ENCODE measurements around the gene FZD10.

The FZD10 gene

DNA sequence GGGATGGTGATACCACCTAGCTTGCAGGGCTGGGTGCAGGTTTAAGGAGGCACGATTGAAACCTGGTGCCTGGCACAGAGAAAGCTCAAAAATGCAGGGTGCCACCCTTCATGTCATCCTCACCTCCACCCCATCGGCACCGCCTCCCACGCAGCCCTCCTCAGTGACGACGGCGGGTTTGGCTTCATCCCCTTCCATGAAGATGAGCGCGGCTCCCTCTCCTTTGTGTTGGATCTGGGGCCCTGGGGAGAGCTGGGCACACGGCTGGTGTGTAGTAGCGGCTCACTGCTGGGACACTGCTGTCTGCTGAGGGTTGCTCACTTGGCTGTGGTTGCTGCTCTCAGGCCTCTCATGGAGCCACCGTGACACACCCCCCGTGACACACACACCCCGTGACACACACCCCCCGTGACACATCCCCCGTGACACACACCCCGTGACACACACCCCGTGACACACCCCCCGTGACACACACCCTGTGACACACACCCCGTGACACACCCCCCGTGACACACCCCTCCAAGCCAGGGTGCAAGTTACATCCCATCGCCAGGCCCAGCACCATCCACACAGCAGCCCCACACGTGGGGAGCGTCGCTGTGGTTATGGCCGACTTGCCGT is 42.9 kb upstream of the FZD10 start:
- TF ChIP-seq CSDC2 (CRISPR knock-in tag; IDR thresholded peaks at IDR 0.05), result no peak
- TF ChIP-seq TOX (CRISPR knock-in tag; IDR thresholded peaks at IDR 0.05; ENCODE audit: borderline replicate concordance), result no peak
- no peak for TF ChIP-seq BACH2 (CRISPR knock-in tag; IDR thresholded peaks at IDR 0.05; ENCODE audit: borderline replicate concordance)
- TF ChIP-seq GLIS3 (CRISPR knock-in tag; IDR thresholded peaks at IDR 0.05), result no peak
- TF ChIP-seq, protein P1, sequence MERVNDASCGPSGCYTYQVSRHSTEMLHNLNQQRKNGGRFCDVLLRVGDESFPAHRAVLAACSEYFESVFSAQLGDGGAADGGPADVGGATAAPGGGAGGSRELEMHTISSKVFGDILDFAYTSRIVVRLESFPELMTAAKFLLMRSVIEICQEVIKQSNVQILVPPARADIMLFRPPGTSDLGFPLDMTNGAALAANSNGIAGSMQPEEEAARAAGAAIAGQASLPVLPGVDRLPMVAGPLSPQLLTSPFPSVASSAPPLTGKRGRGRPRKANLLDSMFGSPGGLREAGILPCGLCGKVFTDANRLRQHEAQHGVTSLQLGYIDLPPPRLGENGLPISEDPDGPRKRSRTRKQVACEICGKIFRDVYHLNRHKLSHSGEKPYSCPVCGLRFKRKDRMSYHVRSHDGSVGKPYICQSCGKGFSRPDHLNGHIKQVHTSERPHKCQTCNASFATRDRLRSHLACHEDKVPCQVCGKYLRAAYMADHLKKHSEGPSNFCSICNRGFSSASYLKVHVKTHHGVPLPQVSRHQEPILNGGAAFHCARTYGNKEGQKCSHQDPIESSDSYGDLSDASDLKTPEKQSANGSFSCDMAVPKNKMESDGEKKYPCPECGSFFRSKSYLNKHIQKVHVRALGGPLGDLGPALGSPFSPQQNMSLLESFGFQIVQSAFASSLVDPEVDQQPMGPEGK (CRISPR knock-in tag; IDR thresholded peaks at IDR 0.05; ENCODE audit: borderline replicate concordance), result no peak
- no peak for TF ChIP-seq OSR1 (CRISPR knock-in tag; IDR thresholded peaks at IDR 0.05)
- TF ChIP-seq RARB (CRISPR knock-in tag; IDR thresholded peaks at IDR 0.05), result no peak
- no peak for TF ChIP-seq TCF4 (CRISPR knock-in tag; IDR thresholded peaks at IDR 0.05; ENCODE audit: borderline replicate concordance)
- TF ChIP-seq ESRRG (CRISPR knock-in tag; IDR thresholded peaks at IDR 0.05), result no peak
- TF ChIP-seq SNAI2 (CRISPR knock-in tag; IDR thresholded peaks at IDR 0.05), result no peak
- no peak for TF ChIP-seq ZNF565 (CRISPR knock-in tag; conservative IDR thresholded peaks at IDR 0.05; ENCODE audit: low read depth)
- TF ChIP-seq, protein P2, sequence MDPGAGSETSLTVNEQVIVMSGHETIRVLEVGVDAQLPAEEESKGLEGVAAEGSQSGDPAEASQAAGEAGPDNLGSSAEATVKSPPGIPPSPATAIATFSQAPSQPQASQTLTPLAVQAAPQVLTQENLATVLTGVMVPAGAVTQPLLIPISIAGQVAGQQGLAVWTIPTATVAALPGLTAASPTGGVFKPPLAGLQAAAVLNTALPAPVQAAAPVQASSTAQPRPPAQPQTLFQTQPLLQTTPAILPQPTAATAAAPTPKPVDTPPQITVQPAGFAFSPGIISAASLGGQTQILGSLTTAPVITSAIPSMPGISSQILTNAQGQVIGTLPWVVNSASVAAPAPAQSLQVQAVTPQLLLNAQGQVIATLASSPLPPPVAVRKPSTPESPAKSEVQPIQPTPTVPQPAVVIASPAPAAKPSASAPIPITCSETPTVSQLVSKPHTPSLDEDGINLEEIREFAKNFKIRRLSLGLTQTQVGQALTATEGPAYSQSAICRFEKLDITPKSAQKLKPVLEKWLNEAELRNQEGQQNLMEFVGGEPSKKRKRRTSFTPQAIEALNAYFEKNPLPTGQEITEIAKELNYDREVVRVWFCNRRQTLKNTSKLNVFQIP (CRISPR knock-in tag; IDR thresholded peaks at IDR 0.05; ENCODE audit: borderline replicate concordance, low read depth), result no peak
- no peak for TF ChIP-seq CREB5 (CRISPR knock-in tag; IDR thresholded peaks at IDR 0.05; ENCODE audit: low read depth)
- TF ChIP-seq ZNF70 (CRISPR knock-in tag; IDR thresholded peaks at IDR 0.05), result no peak
- TF ChIP-seq ZNF8 (CRISPR knock-in tag; IDR thresholded peaks at IDR 0.05), result no peak
- no peak for TF ChIP-seq ZC3H10 (CRISPR knock-in tag; IDR thresholded peaks at IDR 0.05)
- no peak for TF ChIP-seq ISL1 (CRISPR knock-in tag; IDR thresholded peaks at IDR 0.05)
- no peak for TF ChIP-seq CSRNP3 (CRISPR knock-in tag; IDR thresholded peaks at IDR 0.05)
- no peak for TF ChIP-seq ARNTL (CRISPR knock-in tag; IDR thresholded peaks at IDR 0.05; ENCODE audit: borderline replicate concordance, low read depth)
- no peak for ATAC-seq

DNA sequence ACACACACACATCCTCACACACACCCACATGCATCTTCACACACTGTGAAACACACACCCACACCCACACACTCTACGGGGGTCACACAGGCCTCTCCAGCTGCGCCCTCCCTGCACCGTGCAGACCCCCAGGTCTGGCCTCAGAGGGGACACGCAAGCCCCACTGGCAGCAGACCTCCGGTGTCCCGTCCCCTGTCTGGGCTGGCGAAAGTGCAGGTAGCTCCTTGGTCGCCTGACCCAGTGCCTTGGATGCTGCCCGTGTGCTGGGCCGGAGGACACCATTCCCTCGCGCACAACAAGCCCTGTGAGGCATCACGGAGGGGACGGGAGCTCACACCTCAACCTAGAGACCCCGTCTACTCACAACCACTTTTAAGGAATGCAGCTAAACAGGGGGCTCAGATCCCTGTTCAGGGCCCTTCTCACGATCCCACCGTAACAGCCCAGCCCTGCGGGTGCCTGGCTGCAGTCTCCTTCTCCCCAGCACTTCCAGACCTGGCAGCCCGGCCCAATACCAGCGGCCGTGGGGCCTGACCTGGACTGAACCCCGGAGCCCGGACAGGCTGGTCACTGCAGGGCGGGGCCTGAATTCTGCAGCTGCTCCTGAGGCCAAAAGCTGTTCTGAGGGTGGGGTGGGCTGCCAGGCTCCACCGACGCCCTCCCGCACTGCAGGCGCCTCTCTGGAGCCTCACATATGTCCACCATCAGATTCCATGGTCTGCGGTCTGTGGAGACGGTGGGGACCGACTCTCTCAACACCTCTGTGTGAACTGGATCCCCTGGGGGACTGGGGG is 42.1 kb upstream of the FZD10 start:
- no peak for ATAC-seq
- no peak for TF ChIP-seq ZFP30 (CRISPR knock-in tag; IDR thresholded peaks at IDR 0.05)
- no peak for TF ChIP-seq TCF4 (CRISPR knock-in tag; IDR thresholded peaks at IDR 0.05; ENCODE audit: borderline replicate concordance)
- no peak for TF ChIP-seq ISL1 (CRISPR knock-in tag; IDR thresholded peaks at IDR 0.05)
- TF ChIP-seq OSR1 (CRISPR knock-in tag; IDR thresholded peaks at IDR 0.05), result no peak
- TF ChIP-seq, protein P2 (CRISPR knock-in tag; IDR thresholded peaks at IDR 0.05; ENCODE audit: borderline replicate concordance, low read depth), result no peak
- TF ChIP-seq TOX (CRISPR knock-in tag; IDR thresholded peaks at IDR 0.05; ENCODE audit: borderline replicate concordance), result no peak
- TF ChIP-seq ZC3H10 (CRISPR knock-in tag; IDR thresholded peaks at IDR 0.05), result no peak
- TF ChIP-seq BACH2 (CRISPR knock-in tag; IDR thresholded peaks at IDR 0.05; ENCODE audit: borderline replicate concordance), result no peak
- TF ChIP-seq PPARA (CRISPR knock-in tag; IDR thresholded peaks at IDR 0.05; ENCODE audit: borderline replicate concordance), result no peak
- TF ChIP-seq, protein P3, sequence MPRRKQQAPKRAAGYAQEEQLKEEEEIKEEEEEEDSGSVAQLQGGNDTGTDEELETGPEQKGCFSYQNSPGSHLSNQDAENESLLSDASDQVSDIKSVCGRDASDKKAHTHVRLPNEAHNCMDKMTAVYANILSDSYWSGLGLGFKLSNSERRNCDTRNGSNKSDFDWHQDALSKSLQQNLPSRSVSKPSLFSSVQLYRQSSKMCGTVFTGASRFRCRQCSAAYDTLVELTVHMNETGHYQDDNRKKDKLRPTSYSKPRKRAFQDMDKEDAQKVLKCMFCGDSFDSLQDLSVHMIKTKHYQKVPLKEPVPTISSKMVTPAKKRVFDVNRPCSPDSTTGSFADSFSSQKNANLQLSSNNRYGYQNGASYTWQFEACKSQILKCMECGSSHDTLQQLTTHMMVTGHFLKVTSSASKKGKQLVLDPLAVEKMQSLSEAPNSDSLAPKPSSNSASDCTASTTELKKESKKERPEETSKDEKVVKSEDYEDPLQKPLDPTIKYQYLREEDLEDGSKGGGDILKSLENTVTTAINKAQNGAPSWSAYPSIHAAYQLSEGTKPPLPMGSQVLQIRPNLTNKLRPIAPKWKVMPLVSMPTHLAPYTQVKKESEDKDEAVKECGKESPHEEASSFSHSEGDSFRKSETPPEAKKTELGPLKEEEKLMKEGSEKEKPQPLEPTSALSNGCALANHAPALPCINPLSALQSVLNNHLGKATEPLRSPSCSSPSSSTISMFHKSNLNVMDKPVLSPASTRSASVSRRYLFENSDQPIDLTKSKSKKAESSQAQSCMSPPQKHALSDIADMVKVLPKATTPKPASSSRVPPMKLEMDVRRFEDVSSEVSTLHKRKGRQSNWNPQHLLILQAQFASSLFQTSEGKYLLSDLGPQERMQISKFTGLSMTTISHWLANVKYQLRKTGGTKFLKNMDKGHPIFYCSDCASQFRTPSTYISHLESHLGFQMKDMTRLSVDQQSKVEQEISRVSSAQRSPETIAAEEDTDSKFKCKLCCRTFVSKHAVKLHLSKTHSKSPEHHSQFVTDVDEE (CRISPR knock-in tag; IDR thresholded peaks at IDR 0.05), result no peak

Data from SK-N-SH treated with all-trans-retinoic acid at 6 μM for 48 hours (cell line).